A549 treated with Hydrocortisone at 1 μM for 4 hours (cell line): ENCODE measurements around the gene TMEM171. TPM values are rescaled to one million over a fixed set of nuclear protein-coding genes. Genes with fewer than 3 reads are reported as not detected.

Source experiments
- total RNA-seq: library from RNA; stranded (reverse); fragments of 200-300 nt; extraction: Qiagen RNA extraction; gene quantifications from 5 replicates; pipeline ENCODE4 v1.2.3, GENCODE V29; 2022

The TMEM171 gene, protein sequence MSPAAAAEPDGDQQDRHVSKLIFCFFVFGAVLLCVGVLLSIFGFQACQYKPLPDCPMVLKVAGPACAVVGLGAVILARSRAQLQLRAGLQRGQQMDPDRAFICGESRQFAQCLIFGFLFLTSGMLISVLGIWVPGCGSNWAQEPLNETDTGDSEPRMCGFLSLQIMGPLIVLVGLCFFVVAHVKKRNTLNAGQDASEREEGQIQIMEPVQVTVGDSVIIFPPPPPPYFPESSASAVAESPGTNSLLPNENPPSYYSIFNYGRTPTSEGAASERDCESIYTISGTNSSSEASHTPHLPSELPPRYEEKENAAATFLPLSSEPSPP
- 4.6 to 6.6 TPM (median 5.8 TPM) in 5 replicates for total RNA-seq

DNA sequence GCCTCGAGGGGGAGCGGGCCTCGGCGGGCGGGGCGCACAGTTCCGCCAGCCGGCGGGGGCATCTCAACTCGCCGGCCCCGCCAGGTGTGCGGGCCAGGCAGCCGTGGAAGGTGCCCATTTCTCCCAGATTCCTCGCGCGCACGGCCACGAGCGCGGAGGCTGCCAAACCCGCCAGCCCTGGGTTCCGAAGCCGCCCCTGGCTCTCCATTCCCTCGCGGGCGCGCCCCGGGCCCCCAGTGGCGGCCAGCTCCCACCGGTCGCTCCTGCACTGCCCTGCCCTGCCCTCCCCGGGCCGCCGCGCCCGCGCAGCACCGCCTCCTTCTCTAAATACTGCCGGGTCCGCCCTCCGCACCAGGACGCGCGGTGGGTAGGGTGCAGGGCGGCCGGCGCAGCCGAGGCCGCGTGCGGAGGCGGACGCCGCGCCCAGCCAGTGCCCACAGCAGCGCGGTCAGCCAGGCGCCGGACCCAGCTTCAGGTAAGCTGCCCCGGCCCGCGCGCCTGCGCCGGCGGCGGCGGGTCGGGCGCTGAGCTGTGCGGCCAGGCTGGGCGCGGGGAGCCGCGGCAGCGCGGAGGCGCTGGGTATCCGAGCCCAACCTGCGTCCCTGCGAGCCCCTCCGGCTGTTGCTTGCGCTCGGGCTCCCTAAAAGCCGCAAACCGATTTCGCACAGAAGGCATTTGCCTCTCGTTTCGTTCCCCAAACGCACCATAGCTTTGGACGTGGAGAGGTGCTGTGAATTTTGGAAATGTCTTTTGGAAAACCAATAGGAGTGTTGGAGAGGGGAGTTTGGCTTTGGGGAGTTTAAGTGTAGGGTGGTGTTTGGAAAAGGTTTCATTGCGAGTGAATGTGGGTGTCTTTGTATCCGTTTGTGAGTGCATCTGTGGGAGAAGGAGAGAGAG lies at the start of gene TMEM171:
TSS of gene TMEM171 (plus strand) at position 354 of the 897 bp plus-strand sequence. CDS start 2,799 bp downstream, outside the sequence.

DNA sequence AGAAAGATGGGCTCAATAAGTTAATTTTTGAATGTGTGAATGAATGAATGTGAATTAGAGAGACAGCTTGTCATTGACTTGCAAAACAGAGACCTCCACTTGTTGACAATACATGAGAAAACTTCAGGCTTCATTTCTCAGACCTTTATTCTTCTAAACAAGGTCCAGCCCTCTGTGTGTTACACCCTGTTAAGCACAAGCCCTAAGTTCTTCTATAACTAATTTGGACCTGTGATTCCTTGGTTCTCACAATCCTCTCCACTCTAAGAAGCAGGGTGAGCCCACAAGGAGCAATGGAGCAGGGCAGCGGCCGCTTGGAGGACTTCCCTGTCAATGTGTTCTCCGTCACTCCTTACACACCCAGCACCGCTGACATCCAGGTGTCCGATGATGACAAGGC lies 52.6 kb downstream of the TMEM171 start, which contains the start of gene TMEM174:
TSS of gene TMEM174 (plus strand) at position 243 of the 400 bp plus-strand sequence. CDS start at position 294, 51 bp downstream.

Other genes with a start within 250 kb of the TMEM171 start
- gene FCHO2, start 164.5 kb upstream of the TMEM171 start, total RNA-seq, result 11.6 to 17.2 TPM (median 16.0 TPM) in 5 replicates
- gene TMEM174, start 52.6 kb downstream of the TMEM171 start, total RNA-seq, result not detected in 5 replicates